ENCODE data around the gene PKNOX2.

The PKNOX2 gene

GRCh38 chr11:125412509-125412908 lies 248.0 kb downstream of the PKNOX2 start:
- no peak for DNase-seq (ENCODE audit: low spot score)

- DNase-seq (ENCODE audit: low spot score) = no peak
Observed at GRCh38 chr11:125413226-125413625, 248.7 kb downstream of the PKNOX2 start.

- DNase-seq (ENCODE audit: low spot score) = no peak
Observed at GRCh38 chr11:125414121-125414520, 249.6 kb downstream of the PKNOX2 start.

GRCh38 chr11:125416981-125417935 lies 252.7 kb downstream of the PKNOX2 start:
- no peak for DNase-seq (ENCODE audit: low spot score)

- DNase-seq (ENCODE audit: low spot score) = no peak
Observed at GRCh38 chr11:125418396-125418795, 253.8 kb downstream of the PKNOX2 start.

GRCh38 chr11:125422681-125423080 lies 258.1 kb downstream of the PKNOX2 start:
- DNase-seq (ENCODE audit: low spot score) = no peak

GRCh38 chr11:125423247-125423849 lies 258.8 kb downstream of the PKNOX2 start:
- no peak for DNase-seq (ENCODE audit: low spot score)

- no peak for DNase-seq (ENCODE audit: low spot score)
Observed at GRCh38 chr11:125425601-125426000, 261.1 kb downstream of the PKNOX2 start.

GRCh38 chr11:125426818-125427528 lies 262.4 kb downstream of the PKNOX2 start:
- DNase-seq (ENCODE audit: low spot score) = no peak

- DNase-seq (ENCODE audit: low spot score) = no peak
Observed at GRCh38 chr11:125428486-125429173, 264.1 kb downstream of the PKNOX2 start.

- DNase-seq (ENCODE audit: low spot score) = peak; percentile 65
Observed at GRCh38 chr11:125429174-125429707, 264.7 kb downstream of the PKNOX2 start.

GRCh38 chr11:125429807-125430678 lies 265.5 kb downstream of the PKNOX2 start:
- DNase-seq (ENCODE audit: low spot score) = no peak

- DNase-seq (ENCODE audit: low spot score) = no peak
Observed at GRCh38 chr11:125431009-125431408, 266.5 kb downstream of the PKNOX2 start.

GRCh38 chr11:125431481-125431880 lies 266.9 kb downstream of the PKNOX2 start:
- no peak for DNase-seq (ENCODE audit: low spot score)

- peak; percentile 81 for DNase-seq (ENCODE audit: low spot score)
Observed at GRCh38 chr11:125433454-125434121, 269.0 kb downstream of the PKNOX2 start.

- no peak for DNase-seq (ENCODE audit: low spot score)
Observed at GRCh38 chr11:125435461-125436238, 271.1 kb downstream of the PKNOX2 start.

- peak; percentile 91 for DNase-seq (ENCODE audit: low spot score)
Observed at GRCh38 chr11:125441648-125442410, 277.3 kb downstream of the PKNOX2 start.

GRCh38 chr11:125442946-125443345 lies 278.4 kb downstream of the PKNOX2 start:
- no peak for DNase-seq (ENCODE audit: low spot score)
